ENCODE data around the gene GCSH.

- TF ChIP-seq CTCF (IDR thresholded peaks at IDR 0.05) (no peak), POLR2A (IDR thresholded peaks at IDR 0.05) (no peak)
Observed at GRCh38 chr16:81040131-81040530, 56.1 kb downstream of the GCSH start.

All from Peyer's patch (tissue), 4 donors.